HCT116 (cell line): Measurements from ENCODE around the gene FFAR3. TPM values are rescaled to one million over a fixed set of nuclear protein-coding genes. Genes with fewer than 3 reads are reported as not detected.

Experiments
- ATAC-seq: fragments of 200-7000 bp; cut with Tn5 transposase; 2 replicates; pipeline ENCODE4 v1.9.1; 2020; ENCODE audit warnings: mild to moderate bottlenecking, moderate library complexity
- BruUV-seq: library from RNA; stranded (reverse); fragments of 400-500 nt; replicated peaks from 2 replicates; lab custom pipeline; 2021; lab: Mats Ljungman, UMichigan
- CTCF ChIA-PET: fragments of 300-600 bp; sonication (Branson Sonifier 250); formaldehyde crosslinking; loops from one replicate; lab custom pipeline; 2021; ENCODE audit warnings: antibody characterized with exemption; lab: Charles Lee
- POLR2A ChIA-PET: fragments of 300-600, 350-600 bp; sonication (Branson Sonifier 250); formaldehyde crosslinking; loops from one replicate; lab custom pipeline; 2021; ENCODE audit warnings: antibody characterized with exemption; lab: Charles Lee
- RAD21 ChIA-PET, 2 experiments: fragments of 300-600 bp; sonication (Branson Sonifier 250); formaldehyde crosslinking; loops; one replicate each; lab custom pipeline; 2023; ENCODE audit warnings: low total read pairs in 2 of 2; ENCODE audit not compliant: uncharacterized antibody in 2 of 2, unreplicated experiment in 2 of 2, low non-redundant PET in 1 of 2; lab: Charles Lee
- DNase-seq: peaks from one replicate; pipeline ENCODE4 v3.0.0-alpha.2; 2010; ENCODE audit warnings: low read depth, low spot score
- H2AFZ ChIP-seq: fragments of 200-600 bp; shearing (Covaris generic), sonication (generic); 2 replicates; pipeline ENCODE4 v1.6.1; 2017; ENCODE audit warnings: low read depth, mixed run types, mixed read lengths, antibody characterized with exemption, low read length; ENCODE audit not compliant: poor library complexity, severe bottlenecking
- H3K27ac ChIP-seq: 2 replicates; pipeline ENCODE4 v1.5.1; 2012; ENCODE audit warnings: low read depth, low read length
- H3K27me3 ChIP-seq: fragments of 200-600 bp; sonication (generic); 2 replicates; pipeline ENCODE4 v1.6.1; 2016; ENCODE audit warnings: mixed run types, low read length, mixed read lengths; ENCODE audit not compliant: insufficient read depth
- H3K36me3 ChIP-seq, 2 experiments: fragments of 200-500 bp in 1 of 2; fragments of 200-600 bp in 1 of 2; sonication (Bioruptor generic) in 1 of 2; sonication (generic) in 1 of 2; 2 replicates each; pipeline versions ENCODE4 v1.5.1 to v1.6.1; 2014 to 2016; ENCODE audit warnings: low read length in 2 of 2, inconsistent platforms in 1 of 2, mixed read lengths in 1 of 2, mixed run types in 1 of 2; ENCODE audit not compliant: insufficient read depth in 2 of 2, control insufficient read depth in 1 of 2
- H3K4me1 ChIP-seq, 2 experiments: fragments of 200-600 bp in 1 of 2; sonication (generic) in 1 of 2; 2 replicates each; pipeline versions ENCODE4 v1.5.1 to v1.6.1; 2012 to 2017; ENCODE audit warnings: low read length in 2 of 2, inconsistent platforms in 1 of 2, mild to moderate bottlenecking in 1 of 2, mixed read lengths in 1 of 2, mixed run types in 1 of 2, moderate library complexity in 1 of 2; ENCODE audit not compliant: insufficient read depth in 2 of 2, control insufficient read depth in 1 of 2
- H3K4me2 ChIP-seq: fragments of 200-600 bp; sonication (generic); 2 replicates; pipeline ENCODE4 v1.6.1; 2017; ENCODE audit warnings: mixed run types, low read length, mixed read lengths
- H3K4me3 ChIP-seq, 2 experiments: fragments of 200-600 bp in 1 of 2; sonication (generic) in 1 of 2; replicated peaks in 1 of 2; 2 replicates each; pipeline ENCODE4 v1.5.1; 2011 to 2016; ENCODE audit warnings: low read length in 2 of 2, control low read depth in 1 of 2, low read depth in 1 of 2, mild to moderate bottlenecking in 1 of 2, mixed read lengths in 1 of 2, mixed run types in 1 of 2
- H3K79me2 ChIP-seq: fragments of 200-600 bp; sonication (generic); 2 replicates; pipeline ENCODE4 v1.6.1; 2017; ENCODE audit warnings: mild to moderate bottlenecking, mixed run types, low read length, moderate library complexity, mixed read lengths; ENCODE audit not compliant: insufficient read depth
- H3K9ac ChIP-seq: fragments of 200-600 bp; sonication (generic); 2 replicates; pipeline ENCODE4 v1.6.1; 2016; ENCODE audit warnings: low read length, mixed read lengths
- H3K9me2 ChIP-seq: fragments of 200-600 bp; sonication (generic), shearing (Covaris generic); 2 replicates; pipeline ENCODE4 v1.6.1; 2017; ENCODE audit warnings: mixed run types, mild to moderate bottlenecking, moderate library complexity; ENCODE audit not compliant: insufficient read depth
- H3K9me3 ChIP-seq, 2 experiments: fragments of 200-500 bp in 1 of 2; fragments of 200-600 bp in 1 of 2; sonication (Bioruptor generic) in 1 of 2; sonication (generic) in 1 of 2; 2 replicates each; pipeline ENCODE4 v1.6.1; 2014 to 2017; ENCODE audit warnings: low read length in 2 of 2, mixed read lengths in 2 of 2, inconsistent platforms in 1 of 2, low read depth in 1 of 2, mild to moderate bottlenecking in 1 of 2, mixed run types in 1 of 2, moderate library complexity in 1 of 2; ENCODE audit not compliant: control insufficient read depth in 1 of 2, insufficient read depth in 1 of 2
- H4K20me1 ChIP-seq: fragments of 200-600 bp; sonication (generic), shearing (Covaris generic); 2 replicates; pipeline ENCODE4 v1.6.1; 2017; ENCODE audit warnings: mixed run types, mild to moderate bottlenecking, moderate library complexity; ENCODE audit not compliant: insufficient read depth
- CBX3 ChIP-seq: IDR thresholded peaks from 2 replicates; pipeline ENCODE4 v1.6.1; 2012; ENCODE audit warnings: low read depth
- CEBPB ChIP-seq: IDR thresholded peaks from 2 replicates; pipeline ENCODE4 v1.6.1; 2012; ENCODE audit warnings: low read depth
- ELF1 ChIP-seq: IDR thresholded peaks from 2 replicates; pipeline ENCODE4 v1.6.1; 2012; ENCODE audit warnings: low read depth, borderline replicate concordance
- EZH2 ChIP-seq: fragments of 200-600 bp; sonication (generic); IDR thresholded peaks from 2 replicates; pipeline ENCODE4 v1.6.1; 2017; ENCODE audit warnings: antibody characterized with exemption, mixed run types
- EZH2phosphoT487 ChIP-seq: fragments of 200-600 bp; IDR thresholded peaks from 2 replicates; pipeline ENCODE4 v1.6.1; 2018; ENCODE audit warnings: antibody characterized with exemption, borderline replicate concordance
- FOSL1 ChIP-seq: IDR thresholded peaks from 2 replicates; pipeline ENCODE4 v1.6.1; 2012; ENCODE audit warnings: low read depth
- JUND ChIP-seq: IDR thresholded peaks from 2 replicates; pipeline ENCODE4 v1.6.1; 2012
- MAX ChIP-seq: IDR thresholded peaks from 2 replicates; pipeline ENCODE4 v1.6.1; 2012
- POLR2A ChIP-seq: IDR thresholded peaks from 2 replicates; pipeline ENCODE4 v1.7.0; 2011; ENCODE audit warnings: borderline replicate concordance; ENCODE audit not compliant: insufficient read depth, insufficient read length; ENCODE audit errors: extremely low read depth
- POLR2AphosphoS5 ChIP-seq: IDR thresholded peaks from 2 replicates; pipeline ENCODE4 v1.6.1; 2011; ENCODE audit warnings: mild to moderate bottlenecking, low read depth, low read length, moderate library complexity
- RAD21 ChIP-seq: IDR thresholded peaks from 2 replicates; pipeline ENCODE4 v1.6.1; 2012; ENCODE audit warnings: low read depth, mild to moderate bottlenecking
- SIN3A ChIP-seq: IDR thresholded peaks from 2 replicates; pipeline ENCODE4 v1.6.1; 2012; ENCODE audit warnings: low read depth
- SP1 ChIP-seq: IDR thresholded peaks from 2 replicates; pipeline ENCODE4 v1.6.1; 2012; ENCODE audit warnings: low read depth
- TCF7L2 ChIP-seq: IDR thresholded peaks from 2 replicates; pipeline ENCODE4 v1.7.0; 2011; ENCODE audit warnings: borderline replicate concordance, inconsistent platforms; ENCODE audit not compliant: insufficient read depth, insufficient read length; ENCODE audit errors: extremely low read depth
- YY1 ChIP-seq: IDR thresholded peaks from 2 replicates; pipeline ENCODE4 v1.6.1; 2011; ENCODE audit warnings: low read length, low read depth, moderate library complexity, mild to moderate bottlenecking; ENCODE audit not compliant: insufficient replicate concordance; ENCODE audit errors: extremely low read depth
- ZNF274 ChIP-seq: fragments of 200-500 bp; sonication (Bioruptor generic); IDR thresholded peaks from 2 replicates; pipeline ENCODE4 v1.6.1; 2014; ENCODE audit warnings: mild to moderate bottlenecking, low read depth, low read length, inconsistent platforms
- intact Hi-C: fragments of 100-400 bp; cut with micrococcal nuclease; formaldehyde crosslinking; loops from 2 replicates; pipeline ENCODE4 v1.10.0; 2022
- total RNA-seq: library from RNA; stranded (reverse); gene quantifications from one replicate; pipeline ENCODE4 v1.2.1, GENCODE V29; 2021; ENCODE audit not compliant: unreplicated experiment
- TF ChIP-seq, protein P1 (sequence below): IDR thresholded peaks from 2 replicates; pipeline ENCODE4 v1.6.1; 2012; ENCODE audit warnings: low read depth
- TF ChIP-seq, protein P2 (sequence below): IDR thresholded peaks from 2 replicates; pipeline ENCODE4 v1.6.1; 2011; ENCODE audit warnings: mild to moderate bottlenecking, low read length, moderate library complexity; ENCODE audit not compliant: insufficient replicate concordance; ENCODE audit errors: extremely low read depth
- TF ChIP-seq, protein P3 (sequence below), 3 experiments: fragments of 200-600 bp in 1 of 3; sonication (generic) in 1 of 3; IDR thresholded peaks in 2 of 3; conservative IDR thresholded peaks in 1 of 3; 2 replicates each; pipeline ENCODE4 v1.5.1; 2012 to 2017; ENCODE audit warnings: low read depth in 2 of 3, low read length in 2 of 3, antibody characterized with exemption in 1 of 3, borderline replicate concordance in 1 of 3, control low read depth in 1 of 3, mild to moderate bottlenecking in 1 of 3, mixed read lengths in 1 of 3, mixed run types in 1 of 3, moderate library complexity in 1 of 3; ENCODE audit not compliant: insufficient read depth in 1 of 3

FFAR3 gene
- total RNA-seq, 1 experiment from 2014 or later = not detected

GRCh38 chr19:35308910-35309309 lies 49.4 kb upstream of the FFAR3 start:
- no TSS peak for BruUV-seq
- RAD21 ChIA-PET = no interaction called here
- H3K4me3 ChIP-seq = no peak overlapping the region
- H4K20me1 ChIP-seq = no peaks in the 10 kb centered on the region
- TF ChIP-seq EZH2phosphoT487 (no peak), RAD21 (no peak), EZH2 (no peak), YY1 (no peak), CEBPB (no peak), POLR2A (no peak), SIN3A (no peak), SP1 (no peak), ELF1 (no peak), JUND (no peak), CBX3 (no peak), FOSL1 (no peak), ZNF274 (no peak), POLR2AphosphoS5 (no peak), TCF7L2 (no peak), MAX (no peak)
- TF ChIP-seq, protein P1, sequence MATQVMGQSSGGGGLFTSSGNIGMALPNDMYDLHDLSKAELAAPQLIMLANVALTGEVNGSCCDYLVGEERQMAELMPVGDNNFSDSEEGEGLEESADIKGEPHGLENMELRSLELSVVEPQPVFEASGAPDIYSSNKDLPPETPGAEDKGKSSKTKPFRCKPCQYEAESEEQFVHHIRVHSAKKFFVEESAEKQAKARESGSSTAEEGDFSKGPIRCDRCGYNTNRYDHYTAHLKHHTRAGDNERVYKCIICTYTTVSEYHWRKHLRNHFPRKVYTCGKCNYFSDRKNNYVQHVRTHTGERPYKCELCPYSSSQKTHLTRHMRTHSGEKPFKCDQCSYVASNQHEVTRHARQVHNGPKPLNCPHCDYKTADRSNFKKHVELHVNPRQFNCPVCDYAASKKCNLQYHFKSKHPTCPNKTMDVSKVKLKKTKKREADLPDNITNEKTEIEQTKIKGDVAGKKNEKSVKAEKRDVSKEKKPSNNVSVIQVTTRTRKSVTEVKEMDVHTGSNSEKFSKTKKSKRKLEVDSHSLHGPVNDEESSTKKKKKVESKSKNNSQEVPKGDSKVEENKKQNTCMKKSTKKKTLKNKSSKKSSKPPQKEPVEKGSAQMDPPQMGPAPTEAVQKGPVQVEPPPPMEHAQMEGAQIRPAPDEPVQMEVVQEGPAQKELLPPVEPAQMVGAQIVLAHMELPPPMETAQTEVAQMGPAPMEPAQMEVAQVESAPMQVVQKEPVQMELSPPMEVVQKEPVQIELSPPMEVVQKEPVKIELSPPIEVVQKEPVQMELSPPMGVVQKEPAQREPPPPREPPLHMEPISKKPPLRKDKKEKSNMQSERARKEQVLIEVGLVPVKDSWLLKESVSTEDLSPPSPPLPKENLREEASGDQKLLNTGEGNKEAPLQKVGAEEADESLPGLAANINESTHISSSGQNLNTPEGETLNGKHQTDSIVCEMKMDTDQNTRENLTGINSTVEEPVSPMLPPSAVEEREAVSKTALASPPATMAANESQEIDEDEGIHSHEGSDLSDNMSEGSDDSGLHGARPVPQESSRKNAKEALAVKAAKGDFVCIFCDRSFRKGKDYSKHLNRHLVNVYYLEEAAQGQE = no peak
- TF ChIP-seq, protein P2, sequence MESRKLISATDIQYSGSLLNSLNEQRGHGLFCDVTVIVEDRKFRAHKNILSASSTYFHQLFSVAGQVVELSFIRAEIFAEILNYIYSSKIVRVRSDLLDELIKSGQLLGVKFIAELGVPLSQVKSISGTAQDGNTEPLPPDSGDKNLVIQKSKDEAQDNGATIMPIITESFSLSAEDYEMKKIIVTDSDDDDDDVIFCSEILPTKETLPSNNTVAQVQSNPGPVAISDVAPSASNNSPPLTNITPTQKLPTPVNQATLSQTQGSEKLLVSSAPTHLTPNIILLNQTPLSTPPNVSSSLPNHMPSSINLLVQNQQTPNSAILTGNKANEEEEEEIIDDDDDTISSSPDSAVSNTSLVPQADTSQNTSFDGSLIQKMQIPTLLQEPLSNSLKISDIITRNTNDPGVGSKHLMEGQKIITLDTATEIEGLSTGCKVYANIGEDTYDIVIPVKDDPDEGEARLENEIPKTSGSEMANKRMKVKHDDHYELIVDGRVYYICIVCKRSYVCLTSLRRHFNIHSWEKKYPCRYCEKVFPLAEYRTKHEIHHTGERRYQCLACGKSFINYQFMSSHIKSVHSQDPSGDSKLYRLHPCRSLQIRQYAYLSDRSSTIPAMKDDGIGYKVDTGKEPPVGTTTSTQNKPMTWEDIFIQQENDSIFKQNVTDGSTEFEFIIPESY = no peak
- TF ChIP-seq, protein P3, sequence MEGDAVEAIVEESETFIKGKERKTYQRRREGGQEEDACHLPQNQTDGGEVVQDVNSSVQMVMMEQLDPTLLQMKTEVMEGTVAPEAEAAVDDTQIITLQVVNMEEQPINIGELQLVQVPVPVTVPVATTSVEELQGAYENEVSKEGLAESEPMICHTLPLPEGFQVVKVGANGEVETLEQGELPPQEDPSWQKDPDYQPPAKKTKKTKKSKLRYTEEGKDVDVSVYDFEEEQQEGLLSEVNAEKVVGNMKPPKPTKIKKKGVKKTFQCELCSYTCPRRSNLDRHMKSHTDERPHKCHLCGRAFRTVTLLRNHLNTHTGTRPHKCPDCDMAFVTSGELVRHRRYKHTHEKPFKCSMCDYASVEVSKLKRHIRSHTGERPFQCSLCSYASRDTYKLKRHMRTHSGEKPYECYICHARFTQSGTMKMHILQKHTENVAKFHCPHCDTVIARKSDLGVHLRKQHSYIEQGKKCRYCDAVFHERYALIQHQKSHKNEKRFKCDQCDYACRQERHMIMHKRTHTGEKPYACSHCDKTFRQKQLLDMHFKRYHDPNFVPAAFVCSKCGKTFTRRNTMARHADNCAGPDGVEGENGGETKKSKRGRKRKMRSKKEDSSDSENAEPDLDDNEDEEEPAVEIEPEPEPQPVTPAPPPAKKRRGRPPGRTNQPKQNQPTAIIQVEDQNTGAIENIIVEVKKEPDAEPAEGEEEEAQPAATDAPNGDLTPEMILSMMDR (IDR thresholded peaks at IDR 0.05 in 2 of 3, conservative IDR thresholded peaks at IDR 0.05 in 1 of 3; ENCODE audit: borderline replicate concordance in 1 of 3, insufficient read depth in 1 of 3, low read depth in 2 of 3, low read length in 2 of 3) = no peak
- H3K9me2 ChIP-seq = no peaks in the 10 kb centered on the region
- CTCF ChIA-PET = no interaction called here
- no peaks in the 10 kb centered on the region for H3K79me2 ChIP-seq
- no peak overlapping the region for H3K4me2 ChIP-seq
- no peak overlapping the region for H3K27ac ChIP-seq
- DNase-seq (no peak), ATAC-seq (no peak)
- H3K4me1 ChIP-seq = peaks cover 6 to 28% of the 10 kb centered on the region in 2 experiments; a peak in 3 of 4 replicates
- intact Hi-C loops = no loop called here
- no peak overlapping the region for H3K9ac ChIP-seq
- no peak overlapping the region for H2AFZ ChIP-seq
- POLR2A ChIA-PET = no interaction called here
- H3K27me3 ChIP-seq = no peaks in the 10 kb centered on the region
- H3K9me3 ChIP-seq = no peaks in the 10 kb centered on the region
- H3K36me3 ChIP-seq = no peaks in the 10 kb centered on the region
